CD4-positive, alpha-beta memory T cell (primary cell): Measurements from ENCODE around the gene BCAP31. TPM values are rescaled to one million over a fixed set of nuclear protein-coding genes. Genes with fewer than 3 reads are reported as not detected.
A peak's percentile ranks its signal among the peaks of the same experiment; 100 is the strongest.

Source experiments
- CTCF ChIA-PET: fragments of 350-600 bp; sonication (Branson Sonifier 250); formaldehyde crosslinking; loops from one replicate; lab custom pipeline; 2021; ENCODE audit warnings: inconsistent platforms; ENCODE audit not compliant: partially characterized antibody; lab: Charles Lee
- POLR2A ChIA-PET: fragments of 350-600 bp; sonication (Branson Sonifier 250); formaldehyde crosslinking; loops from one replicate; lab custom pipeline; 2021; ENCODE audit not compliant: partially characterized antibody; lab: Charles Lee
- DNase-seq, 5 donors: peaks; one replicate each; pipeline versions ENCODE4 v3.0.0 to v3.0.0-alpha.2; 2020 to 2022; ENCODE audit warnings: mixed read lengths in 1 of 5
- H3K27ac ChIP-seq: one replicate; pipeline ENCODE4 v1.7.0; 2013; ENCODE audit warnings: low read depth, low read length
- H3K27me3 ChIP-seq: 2 replicates; pipeline ENCODE4 v1.7.0; 2013; ENCODE audit warnings: mild to moderate bottlenecking, low read length, moderate library complexity; ENCODE audit not compliant: insufficient read depth
- H3K36me3 ChIP-seq: 2 replicates; pipeline ENCODE4 v1.7.0; 2013; ENCODE audit warnings: mild to moderate bottlenecking, low read length, moderate library complexity; ENCODE audit not compliant: insufficient read depth
- H3K4me1 ChIP-seq: 2 replicates; pipeline ENCODE4 v1.7.0; 2013; ENCODE audit warnings: mild to moderate bottlenecking, low read length, moderate library complexity; ENCODE audit not compliant: insufficient read depth
- H3K4me3 ChIP-seq, 2 donors: one replicate each; pipeline ENCODE4 v1.7.0; 2013; ENCODE audit warnings: low read length in 2 of 2, mild to moderate bottlenecking in 1 of 2
- H3K9me3 ChIP-seq, 2 donors: one replicate each; pipeline ENCODE4 v1.7.0; 2013; ENCODE audit warnings: low read length in 2 of 2, control low read depth in 1 of 2; ENCODE audit not compliant: control insufficient read depth in 1 of 2
- H3K27ac Mint-ChIP-seq, 7 donors: one replicate each; pipeline ENCODE4 v1.8.0; 2020 to 2021; ENCODE audit warnings: mixed read lengths in 7 of 7, mild to moderate bottlenecking in 6 of 7, inconsistent platforms in 3 of 7, moderate library complexity in 3 of 7
- H3K27me3 Mint-ChIP-seq, 2 donors: one replicate each; pipeline ENCODE4 v1.8.0; 2020 to 2021; ENCODE audit warnings: mixed read lengths in 2 of 2
- H3K36me3 Mint-ChIP-seq, 2 donors: one replicate each; pipeline ENCODE4 v1.8.0; 2020 to 2021; ENCODE audit warnings: mixed read lengths in 2 of 2, inconsistent platforms in 1 of 2, mild to moderate bottlenecking in 1 of 2
- H3K4me1 Mint-ChIP-seq, 4 donors: one replicate each; pipeline ENCODE4 v1.8.0; 2020 to 2021; ENCODE audit warnings: mixed read lengths in 4 of 4, mild to moderate bottlenecking in 1 of 4
- H3K4me3 Mint-ChIP-seq, 8 donors: one replicate each; pipeline ENCODE4 v1.8.0; 2020 to 2021; ENCODE audit warnings: mixed read lengths in 8 of 8, mild to moderate bottlenecking in 7 of 8, moderate library complexity in 6 of 8, inconsistent platforms in 3 of 8
- H3K9me3 Mint-ChIP-seq, 8 donors: one replicate each; pipeline ENCODE4 v1.8.0; 2020 to 2021; ENCODE audit warnings: mixed read lengths in 8 of 8, mild to moderate bottlenecking in 5 of 8, inconsistent platforms in 3 of 8, moderate library complexity in 1 of 8
- intact Hi-C: fragments of 100-400 bp; cut with micrococcal nuclease; formaldehyde crosslinking; loops from one replicate; pipeline ENCODE4 v1.15.1; 2023
- polyA plus RNA-seq, 2 donors: library from polyadenylated mRNA; unstranded; fragments of 300-500 nt; fragmentation: Illumina TruSeq; gene quantifications; one replicate each; pipeline ENCODE4 v1.2.3, GENCODE V29; 2021
- total RNA-seq, 2 experiments: library from RNA; stranded (reverse); gene quantifications; one replicate each; pipeline ENCODE4 v1.2.3, GENCODE V29; 2021

BCAP31 gene
- total and polyA plus RNA-seq, 4 experiments from 2014 or later, result 126 to 510 (median 217) TPM

DNA sequence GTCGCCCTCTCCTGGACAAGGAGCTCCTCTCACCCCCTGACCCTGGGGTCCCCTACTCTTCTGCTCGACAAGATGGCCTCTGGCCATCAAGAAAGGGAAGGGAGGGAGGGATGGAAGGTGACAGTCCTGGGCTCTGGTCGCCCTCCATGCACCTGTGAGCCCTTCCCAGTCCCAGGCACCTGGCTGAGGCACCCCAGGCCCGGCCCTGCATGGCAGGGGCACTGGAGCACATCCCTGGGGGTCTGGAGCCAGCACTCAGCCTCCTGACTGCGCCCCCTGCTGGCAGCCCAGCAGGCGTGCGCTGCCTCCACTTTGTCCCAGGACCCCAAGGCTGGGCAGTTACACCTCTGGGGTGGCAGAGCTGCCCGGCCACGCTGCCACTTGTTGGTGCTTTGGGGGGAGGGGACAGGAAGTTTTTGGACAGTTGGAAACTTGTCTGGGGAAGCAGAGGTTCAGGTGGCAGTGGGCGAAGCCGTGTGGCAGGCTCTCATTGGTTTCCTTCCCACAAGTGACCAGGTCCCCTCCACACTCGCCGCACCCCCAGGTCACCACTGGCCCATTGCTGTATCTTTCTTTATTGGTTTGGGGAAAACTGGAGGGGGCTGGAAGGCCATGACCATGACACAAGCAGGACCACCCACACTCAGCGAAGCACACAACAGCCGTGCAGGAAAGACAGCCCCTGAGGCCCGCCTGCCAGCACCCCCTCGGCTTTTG is 54.9 kb downstream of the BCAP31 start:
- Histone ChIP-seq H3K9me3 (no peaks in the 10 kb centered on the region), H3K27ac (no peak overlapping the region), H3K4me3 (no peak overlapping the region), H3K27me3 (no peaks in the 10 kb centered on the region), H3K36me3 (no peaks in the 10 kb centered on the region), H3K4me1 (no peaks in the 10 kb centered on the region)
- ChIA-PET CTCF (interaction anchor here (0.6 to 5.4 kb wide), 12 partner anchors 12 to 728 kb away, joined by 3 to 60 read pairs (median 10); no protein-coding TSS in a partner anchor), POLR2A (no interaction called here)
- no peaks in the 10 kb centered on the region for H3K9me3 Mint-ChIP-seq
- no peaks in the 10 kb centered on the region for H3K36me3 Mint-ChIP-seq
- intact Hi-C loops, result loop anchor here (1.0 to 2.0 kb wide), 2 partner anchors 637 to 710 kb away; no protein-coding TSS in a partner anchor
- DNase-seq, result peak in 4 of 5 donors; percentile 35 to 43 (median 38)
- no peak overlapping the region for H3K4me3 Mint-ChIP-seq
- no peak overlapping the region for H3K27ac Mint-ChIP-seq
- H3K4me1 Mint-ChIP-seq, result peaks cover 3 to 17% (median 10%) of the 10 kb centered on the region in 4 donors
- H3K27me3 Mint-ChIP-seq, result peaks cover 8 to 13% of the 10 kb centered on the region in 2 donors

DNA sequence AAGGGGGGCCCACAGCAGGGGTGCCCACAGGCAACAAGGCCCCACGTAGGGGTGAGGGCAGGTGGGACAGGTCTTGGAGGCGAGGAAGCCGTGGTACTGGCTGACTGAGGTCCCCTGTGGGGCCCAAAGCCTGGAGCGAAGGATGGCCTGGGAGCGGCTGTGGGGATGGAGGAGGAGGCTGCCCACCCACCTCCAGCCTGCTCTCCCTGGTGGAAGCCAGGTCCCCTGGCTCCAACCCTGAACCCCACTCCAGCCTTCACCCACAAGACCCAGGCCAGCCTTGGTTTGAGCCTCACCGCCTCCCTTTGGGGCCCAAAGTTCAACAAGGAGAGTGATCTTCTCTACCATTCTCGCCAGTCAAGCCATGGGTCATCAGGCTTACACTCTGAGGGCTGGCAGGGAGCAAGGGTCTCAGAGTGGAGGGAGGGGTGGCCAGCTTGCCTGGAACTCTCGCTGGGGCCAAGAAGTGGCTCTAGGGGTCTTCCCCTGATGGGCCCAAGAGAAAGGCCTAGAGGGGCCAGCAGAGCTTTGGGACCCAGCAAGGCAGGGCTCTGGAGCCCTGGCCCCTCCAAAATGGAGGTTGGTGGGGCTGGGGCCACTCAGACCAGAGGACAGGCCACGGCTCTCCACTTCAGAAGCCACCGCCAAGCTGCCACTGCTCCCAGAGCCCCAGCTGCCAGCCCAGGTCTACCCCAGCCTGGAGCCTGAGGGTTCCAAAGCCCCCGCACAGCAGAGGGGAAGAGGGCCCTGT is 55.6 kb downstream of the BCAP31 start:
- no peaks in the 10 kb centered on the region for H3K4me1 ChIP-seq
- Mint-ChIP-seq H3K27ac (peak overlapping the region in 1 of 7 donors; percentile 76), H3K4me1 (peaks cover 3 to 17% (median 9%) of the 10 kb centered on the region in 4 donors), H3K9me3 (no peaks in the 10 kb centered on the region), H3K36me3 (no peaks in the 10 kb centered on the region), H3K27me3 (peaks cover 4 to 9% of the 10 kb centered on the region in 2 donors), H3K4me3 (no peak overlapping the region)
- no peaks in the 10 kb centered on the region for H3K27me3 ChIP-seq
- ChIA-PET POLR2A (interaction anchor here (1.1 kb wide), 1 partner anchor 114 kb away, joined by 3 read pairs; no protein-coding TSS in a partner anchor), CTCF (interaction anchor here (0.6 to 5.4 kb wide), 20 partner anchors 11 to 727 kb away, joined by 3 to 60 read pairs (median 7); no protein-coding TSS in a partner anchor)
- no peak overlapping the region for H3K27ac ChIP-seq
- DNase-seq, result no peak
- H3K4me3 ChIP-seq, result no peak overlapping the region
- no peaks in the 10 kb centered on the region for H3K36me3 ChIP-seq
- no peaks in the 10 kb centered on the region for H3K9me3 ChIP-seq
- intact Hi-C loops, result loop anchor here (1.0 to 2.0 kb wide), 5 partner anchors 114 to 727 kb away; no protein-coding TSS in a partner anchor

- peaks cover 2 to 9% of the 10 kb centered on the region in 2 donors for H3K27me3 Mint-ChIP-seq
- no peaks in the 10 kb centered on the region for H3K36me3 Mint-ChIP-seq
- H3K4me1 Mint-ChIP-seq, result peaks cover 3 to 14% (median 9%) of the 10 kb centered on the region in 4 donors
- no peaks in the 10 kb centered on the region for H3K9me3 ChIP-seq
- peak; percentile 63 to 74 (median 67) for DNase-seq
- no peak overlapping the region for H3K27ac ChIP-seq
- H3K36me3 ChIP-seq, result no peaks in the 10 kb centered on the region
- no peak overlapping the region for H3K4me3 ChIP-seq
- peak overlapping the region; percentile 70 to 90 (median 78) for H3K4me3 Mint-ChIP-seq
- no peaks in the 10 kb centered on the region for H3K9me3 Mint-ChIP-seq
- no peaks in the 10 kb centered on the region for H3K4me1 ChIP-seq
- H3K27me3 ChIP-seq, result no peaks in the 10 kb centered on the region
- CTCF ChIA-PET, result interaction anchor here (0.6 to 5.4 kb wide), 22 partner anchors 11 to 726 kb away, joined by 3 to 60 read pairs (median 7); no protein-coding TSS in a partner anchor
- intact Hi-C loops, result loop anchor here (1.0 to 2.0 kb wide), 4 partner anchors 114 to 727 kb away; no protein-coding TSS in a partner anchor
- POLR2A ChIA-PET, result interaction anchor here (1.0 to 1.1 kb wide), 2 partner anchors 113 to 635 kb away, joined by 3 read pairs; no protein-coding TSS in a partner anchor
- H3K27ac Mint-ChIP-seq, result peak overlapping the region in 4 of 7 donors; percentile 37 to 76 (median 66)
Measured at GRCh38 chrX:153667956-153668396, 56.2 kb downstream of the BCAP31 start.

- Histone ChIP-seq H3K27ac (no peak overlapping the region), H3K36me3 (no peaks in the 10 kb centered on the region), H3K27me3 (no peaks in the 10 kb centered on the region), H3K9me3 (no peaks in the 10 kb centered on the region), H3K4me3 (no peak overlapping the region), H3K4me1 (no peaks in the 10 kb centered on the region)
- H3K9me3 Mint-ChIP-seq, result no peaks in the 10 kb centered on the region
- peak overlapping the region; percentile 70 to 90 (median 78) for H3K4me3 Mint-ChIP-seq
- ChIA-PET POLR2A (interaction anchor here (1.0 kb wide), 1 partner anchor 635 kb away, joined by 3 read pairs; no protein-coding TSS in a partner anchor), CTCF (interaction anchor here (0.7 to 5.4 kb wide), 27 partner anchors 8 to 726 kb away, joined by 3 to 60 read pairs (median 5); no protein-coding TSS in a partner anchor)
- intact Hi-C loops, result no loop called here
- no peak for DNase-seq
- peaks cover 3 to 13% (median 8%) of the 10 kb centered on the region in 4 donors for H3K4me1 Mint-ChIP-seq
- no peaks in the 10 kb centered on the region for H3K36me3 Mint-ChIP-seq
- peak overlapping the region in 4 of 7 donors; percentile 56 to 77 (median 76) for H3K27ac Mint-ChIP-seq
- peaks cover 0 to 7% of the 10 kb centered on the region in 2 donors for H3K27me3 Mint-ChIP-seq
Measured at GRCh38 chrX:153667281-153667955, 56.8 kb downstream of the BCAP31 start.

GRCh38 chrX:153665726-153666306 is 58.4 kb downstream of the BCAP31 start:
- Histone ChIP-seq H3K4me1 (no peaks in the 10 kb centered on the region), H3K27me3 (no peaks in the 10 kb centered on the region), H3K4me3 (no peak overlapping the region), H3K27ac (no peak overlapping the region), H3K9me3 (no peaks in the 10 kb centered on the region), H3K36me3 (no peaks in the 10 kb centered on the region)
- intact Hi-C loops, result no loop called here
- Mint-ChIP-seq H3K27ac (no peak overlapping the region), H3K36me3 (no peaks in the 10 kb centered on the region), H3K4me3 (no peak overlapping the region), H3K9me3 (no peaks in the 10 kb centered on the region), H3K27me3 (peaks cover 0 to 8% of the 10 kb centered on the region in 2 donors), H3K4me1 (peaks cover 7 to 18% (median 9%) of the 10 kb centered on the region in 4 donors)
- ChIA-PET CTCF (interaction anchor here (0.7 to 5.4 kb wide), 9 partner anchors 9 to 707 kb away, joined by 3 to 60 read pairs (median 4); partner anchors contain the start of gene SLC6A8), POLR2A (no interaction called here)
- no peak for DNase-seq

DNA sequence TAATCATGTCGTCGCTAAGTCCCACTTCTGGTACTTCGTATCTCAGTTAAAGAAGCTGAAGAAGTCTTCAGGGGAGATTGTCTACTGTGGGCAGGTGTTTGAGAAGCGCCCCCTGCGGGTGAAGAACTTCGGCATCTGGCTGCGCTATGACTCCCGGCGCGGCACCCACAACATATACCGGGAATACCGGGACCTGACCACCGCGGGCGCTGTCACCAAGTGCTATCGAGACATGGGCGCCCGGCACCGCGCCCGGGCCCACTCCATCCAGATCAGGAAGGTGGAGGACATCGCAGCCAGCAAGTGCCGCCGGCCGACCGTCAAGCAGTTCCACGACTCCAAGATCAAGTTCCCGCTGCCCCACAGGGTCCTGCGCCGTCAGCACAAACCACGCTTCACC is 61.9 kb downstream of the BCAP31 start:
- H3K27me3 ChIP-seq, result no peaks in the 10 kb centered on the region
- H3K27ac Mint-ChIP-seq, result no peak overlapping the region
- H3K9me3 Mint-ChIP-seq, result peaks cover 0 to 1% (median 0%) of the 10 kb centered on the region in 8 donors
- H3K9me3 ChIP-seq, result no peaks in the 10 kb centered on the region
- no peak overlapping the region for H3K27ac ChIP-seq
- ChIA-PET POLR2A (no interaction called here), CTCF (interaction anchor here (0.6 to 5.3 kb wide), 16 partner anchors 9 to 721 kb away, joined by 3 to 35 read pairs (median 4); no protein-coding TSS in a partner anchor)
- H3K4me3 ChIP-seq, result no peak overlapping the region
- H3K36me3 ChIP-seq, result no peaks in the 10 kb centered on the region
- intact Hi-C loops, result loop anchor here (1.0 kb wide), 4 partner anchors 52 to 721 kb away; no protein-coding TSS in a partner anchor
- peaks cover 0 to 9% (median 3%) of the 10 kb centered on the region in 4 donors for H3K4me1 Mint-ChIP-seq
- H3K4me3 Mint-ChIP-seq, result peak overlapping the region; percentile 20 to 75 (median 68)
- H3K27me3 Mint-ChIP-seq, result peaks cover 0 to 1% of the 10 kb centered on the region in 2 donors
- no peaks in the 10 kb centered on the region for H3K36me3 Mint-ChIP-seq
- H3K4me1 ChIP-seq, result no peaks in the 10 kb centered on the region
- peak; percentile 54 to 63 (median 56) for DNase-seq
